HepG2 (cell line): ENCODE measurements around the gene HKDC1. TPM values are rescaled to one million over a fixed set of nuclear protein-coding genes. Genes with fewer than 3 reads are reported as not detected.

Experiments
- ARID2 ChIP-seq: sonication (generic); formaldehyde crosslinking; IDR thresholded peaks from 2 replicates; pipeline ENCODE4 v1.8.1; 2022; ENCODE audit warnings: mild to moderate bottlenecking, missing genetic modification reagents, borderline replicate concordance
- BRD4 ChIP-seq: sonication (generic); formaldehyde crosslinking; IDR thresholded peaks from 2 replicates; pipeline ENCODE4 v1.4.0; 2020; ENCODE audit warnings: missing genetic modification reagents
- KIAA2018 ChIP-seq: sonication (generic); formaldehyde crosslinking; IDR thresholded peaks from 2 replicates; pipeline ENCODE4 v1.5.0; 2020; ENCODE audit warnings: mild to moderate bottlenecking, missing genetic modification reagents, borderline replicate concordance
- SP5 ChIP-seq: IDR thresholded peaks from 2 replicates; pipeline ENCODE4 v1.6.1; 2016; ENCODE audit warnings: low read depth, borderline replicate concordance
- ZNF512 ChIP-seq: sonication (generic); formaldehyde crosslinking; IDR thresholded peaks from 2 replicates; pipeline ENCODE4 v1.4.0; 2020; ENCODE audit warnings: mild to moderate bottlenecking, missing genetic modification reagents
- ZNF772 ChIP-seq: sonication (generic); formaldehyde crosslinking; IDR thresholded peaks from 2 replicates; pipeline ENCODE4 v1.5.0; 2020; ENCODE audit warnings: mild to moderate bottlenecking, missing genetic modification reagents
- ZNF773 ChIP-seq: sonication (generic); formaldehyde crosslinking; IDR thresholded peaks from 2 replicates; pipeline ENCODE4 v1.4.0; 2020; ENCODE audit warnings: missing genetic modification reagents, borderline replicate concordance
- ZNF790 ChIP-seq: sonication (generic); formaldehyde crosslinking; IDR thresholded peaks from 2 replicates; pipeline ENCODE4 v1.8.0; 2022; ENCODE audit warnings: missing genetic modification reagents, mild to moderate bottlenecking, borderline replicate concordance
- polyA plus RNA-seq, 8 experiments: library from polyadenylated mRNA; depleted of rRNA in 3 of 8; stranded (reverse) in 7 of 8; unstranded in 1 of 8; fragments of >200 nt; fragmentation: Illumina TruSeq in 4 of 8; extraction: Trizol in 4 of 8; gene quantifications; 2 replicates each; pipeline versions ENCODE4 v1.2.1 to v1.2.3, GENCODE V29; 2011 to 2016; ENCODE audit warnings: low read depth in 4 of 8, missing spikeins in 1 of 8, mixed read lengths in 1 of 8; ENCODE audit not compliant: insufficient read depth in 1 of 8
- total RNA-seq, 5 experiments: library from RNA; depleted of rRNA; stranded (reverse); fragments of >200 nt; fragmentation: Illumina TruSeq; extraction: Trizol; gene quantifications; 2 replicates each; pipeline ENCODE4 v1.2.3, GENCODE V29; 2016; ENCODE audit warnings: low read depth in 1 of 5

HKDC1 gene
- total and polyA plus RNA-seq, 2 of the 13 experiments (the other 11 are each of a cell fraction or from before 2014, with no cell fraction given): 8.1 to 12.4 TPM

GRCh38 chr10:69225681-69226080 is 5.5 kb downstream of the HKDC1 start (continued):
- no peak for TF ChIP-seq KIAA2018
- TF ChIP-seq ZNF772 (CRISPR knock-in tag): no peak
- TF ChIP-seq ZNF790 (CRISPR knock-in tag): no peak
- no peak for TF ChIP-seq ZNF773 (CRISPR knock-in tag)
- no peak for TF ChIP-seq BRD4 (CRISPR knock-in tag)
- TF ChIP-seq SP5 (CRISPR knock-in tag): no peak
- TF ChIP-seq ARID2 (CRISPR knock-in tag): no peak
- TF ChIP-seq ZNF512 (CRISPR knock-in tag): no peak
- TF ChIP-seq, all 625 proteins: peak for 0
